Panc1 (cell line): Measurements from ENCODE around the gene PRXL2B.

ENCODE experiments used
- CTCF ChIP-seq: fragments of 450-650 bp; IDR thresholded peaks from 2 replicates; pipeline ENCODE4 v1.5.1; 2017; ENCODE audit warnings: mild to moderate bottlenecking
- POLR2AphosphoS5 ChIP-seq: IDR thresholded peaks from 2 replicates; pipeline ENCODE4 v1.6.1; 2012; ENCODE audit warnings: mild to moderate bottlenecking, low read depth, low read length, moderate library complexity
- SIN3A ChIP-seq: IDR thresholded peaks from 2 replicates; pipeline ENCODE4 v1.6.1; 2012; ENCODE audit warnings: low read depth, mild to moderate bottlenecking, low read length, moderate library complexity, borderline replicate concordance; ENCODE audit not compliant: insufficient read depth
- TCF7L2 ChIP-seq: IDR thresholded peaks from 2 replicates; pipeline ENCODE4 v1.6.1; 2011; ENCODE audit warnings: mild to moderate bottlenecking, low read depth, low read length, inconsistent platforms

DNA sequence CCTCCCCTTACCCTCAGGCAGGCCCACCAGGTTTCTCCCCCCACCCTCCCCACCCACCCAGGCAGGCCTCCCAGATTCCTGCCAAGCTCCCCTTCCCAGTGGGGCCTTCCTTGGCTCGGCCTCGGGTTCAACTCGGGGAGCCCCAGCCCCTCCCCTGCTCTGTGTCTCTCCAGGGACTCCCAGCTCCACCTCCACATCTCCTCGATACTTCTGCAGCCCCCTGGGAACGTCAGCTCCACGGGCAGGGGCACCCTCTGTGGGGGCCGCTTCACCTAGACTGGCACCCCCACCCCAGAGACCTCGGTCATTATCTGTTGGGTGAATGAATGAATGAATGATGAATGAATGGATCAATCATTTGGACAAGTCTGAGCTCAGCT lies 45.5 kb downstream of the PRXL2B start:
- TF ChIP-seq TCF7L2 (no peak), CTCF (no peak), POLR2AphosphoS5 (no peak), SIN3A (no peak)
